GM23338 (cell line): ENCODE measurements around the gene FGF2. TPM values are rescaled to one million over a fixed set of nuclear protein-coding genes. Genes with fewer than 3 reads are reported as not detected.

Source experiments
- ATAC-seq: fragments of 200-7000 bp; cut with Tn5 transposase; 3 replicates; pipeline ENCODE4 v1.9.1; 2020
- DNase-seq: peaks from one replicate; pipeline ENCODE4 v3.0.0-alpha.2; 2015; ENCODE audit warnings: low spot score
- H2AFZ ChIP-seq: fragments of 200-600 bp; sonication (generic); 2 replicates; pipeline ENCODE4 v1.8.0; 2016; ENCODE audit warnings: antibody characterized with exemption, mild to moderate bottlenecking, moderate library complexity
- H3F3A ChIP-seq: fragments of 200-600 bp; sonication (generic); replicated peaks from 2 replicates; pipeline ENCODE4 v1.8.0; 2017; ENCODE audit warnings: antibody characterized with exemption, mixed run types, low read depth
- H3K27ac ChIP-seq: fragments of 200-600 bp; sonication (generic); 2 replicates; pipeline ENCODE4 v1.6.1; 2016; ENCODE audit warnings: low read depth
- H3K27me3 ChIP-seq: fragments of 200-600 bp; sonication (generic); 2 replicates; pipeline ENCODE4 v1.8.0; 2016; ENCODE audit warnings: mild to moderate bottlenecking, mixed run types, moderate library complexity; ENCODE audit not compliant: insufficient read depth
- H3K36me3 ChIP-seq: fragments of 200-600 bp; sonication (generic); 2 replicates; pipeline ENCODE4 v1.8.0; 2016; ENCODE audit warnings: mild to moderate bottlenecking; ENCODE audit not compliant: insufficient read depth
- H3K4me1 ChIP-seq: fragments of 200-600 bp; sonication (generic); 2 replicates; pipeline ENCODE4 v1.8.0; 2016; ENCODE audit warnings: mild to moderate bottlenecking, moderate library complexity; ENCODE audit not compliant: insufficient read depth
- H3K4me2 ChIP-seq: fragments of 200-600 bp; sonication (generic); 2 replicates; pipeline ENCODE4 v1.7.1; 2017; ENCODE audit warnings: mixed run types
- H3K4me3 ChIP-seq: fragments of 200-600 bp; sonication (generic); 2 replicates; pipeline ENCODE4 v1.6.1; 2016; ENCODE audit warnings: mixed run types
- H3K79me2 ChIP-seq: fragments of 200-600 bp; sonication (generic); replicated peaks from 2 replicates; pipeline ENCODE4 v1.8.0; 2017; ENCODE audit warnings: mild to moderate bottlenecking; ENCODE audit not compliant: insufficient read depth
- H3K9me2 ChIP-seq: fragments of 200-600 bp; sonication (generic); 2 replicates; pipeline ENCODE4 v1.8.0; 2017; ENCODE audit not compliant: insufficient read depth
- H4K20me1 ChIP-seq: fragments of 200-600 bp; sonication (generic); replicated peaks from 2 replicates; pipeline ENCODE4 v1.8.0; 2017; ENCODE audit warnings: mild to moderate bottlenecking; ENCODE audit not compliant: insufficient read depth
- H3K27ac Mint-ChIP-seq: 2 replicates; pipeline ENCODE4 v1.8.0; 2020; ENCODE audit warnings: inconsistent platforms, mild to moderate bottlenecking, moderate library complexity, mixed read lengths
- H3K27me3 Mint-ChIP-seq: 3 replicates; pipeline ENCODE4 v1.8.0; 2022; ENCODE audit warnings: low read depth, mild to moderate bottlenecking, moderate library complexity, mixed read lengths, inconsistent platforms; ENCODE audit not compliant: insufficient read depth, poor library complexity
- H3K36me3 Mint-ChIP-seq: 3 replicates; pipeline ENCODE4 v1.8.0; 2021; ENCODE audit warnings: low read depth, mild to moderate bottlenecking, inconsistent platforms, moderate library complexity, mixed read lengths
- H3K4me1 Mint-ChIP-seq: 3 replicates; pipeline ENCODE4 v1.8.0; 2020; ENCODE audit warnings: mild to moderate bottlenecking, inconsistent platforms, mixed read lengths
- H3K4me3 Mint-ChIP-seq: 3 replicates; pipeline ENCODE4 v1.8.0; 2021; ENCODE audit warnings: moderate library complexity, mild to moderate bottlenecking, inconsistent platforms, mixed read lengths
- H3K9me3 Mint-ChIP-seq: 3 replicates; pipeline ENCODE4 v1.8.0; 2020; ENCODE audit warnings: moderate library complexity, mild to moderate bottlenecking, inconsistent platforms, mixed read lengths
- CREB1 ChIP-seq: fragments of 250-450 bp; sonication (Bioruptor Pico); IDR thresholded peaks from 2 replicates; pipeline ENCODE4 v1.5.0; 2020; ENCODE audit warnings: low read depth, mild to moderate bottlenecking, moderate library complexity
- ETS1 ChIP-seq: IDR thresholded peaks from 2 replicates; pipeline ENCODE4 v1.6.1; 2016; ENCODE audit warnings: antibody characterized with exemption
- EZH2 ChIP-seq: fragments of 200-600 bp; sonication (generic); IDR thresholded peaks from one replicate; pipeline ENCODE4 v1.8.0; 2017; ENCODE audit warnings: antibody characterized with exemption, mild to moderate bottlenecking, low read depth; ENCODE audit not compliant: unreplicated experiment
- EZH2phosphoT487 ChIP-seq: fragments of 200-600 bp; sonication (generic); IDR thresholded peaks from one replicate; pipeline ENCODE4 v1.8.1; 2018; ENCODE audit warnings: antibody characterized with exemption; ENCODE audit not compliant: unreplicated experiment
- JUNB ChIP-seq: IDR thresholded peaks from one replicate; pipeline ENCODE4 v1.6.1; 2016; ENCODE audit warnings: antibody characterized with exemption; ENCODE audit not compliant: unreplicated experiment
- NANOG ChIP-seq: IDR thresholded peaks from 2 replicates; pipeline ENCODE4 v1.6.1; 2016; ENCODE audit warnings: antibody characterized with exemption, borderline replicate concordance
- POLR2AphosphoS5 ChIP-seq: IDR thresholded peaks from 2 replicates; pipeline ENCODE4 v1.6.1; 2016; ENCODE audit warnings: antibody characterized with exemption, low read depth
- REST ChIP-seq: IDR thresholded peaks from one replicate; pipeline ENCODE4 v1.6.1; 2018; ENCODE audit warnings: antibody characterized with exemption; ENCODE audit not compliant: unreplicated experiment
- STAT1 ChIP-seq: IDR thresholded peaks from one replicate; pipeline ENCODE4 v1.6.1; 2016; ENCODE audit warnings: antibody characterized with exemption; ENCODE audit not compliant: unreplicated experiment
- ZNF331 ChIP-seq: fragments of 250-450 bp; sonication (Bioruptor Pico); IDR thresholded peaks from 2 replicates; pipeline ENCODE4 v1.5.0; 2020; ENCODE audit warnings: low read depth, mild to moderate bottlenecking, moderate library complexity
- polyA plus RNA-seq: library from polyadenylated mRNA; unstranded; fragments of >200 nt; fragmentation: Nextera tagmentation; extraction: Ambion mirVana; gene quantifications from 2 replicates; pipeline ENCODE4 v1.2.1, GENCODE V29; 2016
- total RNA-seq: library from RNA; depleted of rRNA; stranded (reverse); fragments of >200 nt; shearing (Covaris generic); gene quantifications from 2 replicates; pipeline ENCODE4 v1.2.3, GENCODE V29; 2014

FGF2 gene
- total and polyA plus RNA-seq, 2 experiments from 2014 or later = 28.3 to 84.4 TPM

- H3K36me3 Mint-ChIP-seq = peaks cover 3% of the 10 kb centered on the region; the same call in 1 of the 3 replicates
- Histone ChIP-seq H3K4me2 (no peak overlapping the region), H3K27me3 (no peaks in the 10 kb centered on the region), H3F3A (no peaks in the 10 kb centered on the region), H4K20me1 (no peaks in the 10 kb centered on the region), H2AFZ (no peak overlapping the region), H3K36me3 (no peaks in the 10 kb centered on the region), H3K27ac (no peak overlapping the region), H3K4me1 (peaks cover 5% of the 10 kb centered on the region), H3K79me2 (no peaks in the 10 kb centered on the region), H3K9me2 (no peaks in the 10 kb centered on the region), H3K4me3 (no peak overlapping the region)
- DNase-seq = no peak
- H3K4me3 Mint-ChIP-seq = no peak overlapping the region
- peaks cover 10% of the 10 kb centered on the region; the same call in 2 of the 3 replicates for H3K4me1 Mint-ChIP-seq
- peaks cover 2% of the 10 kb centered on the region for H3K27me3 Mint-ChIP-seq
- no peaks in the 10 kb centered on the region for H3K9me3 Mint-ChIP-seq
- no peak for TF ChIP-seq STAT1
- TF ChIP-seq ETS1 = no peak
- TF ChIP-seq EZH2phosphoT487 = no peak
- TF ChIP-seq POLR2AphosphoS5 = no peak
- no peak for TF ChIP-seq JUNB
- TF ChIP-seq ZNF331 (CRISPR knock-in tag) = no peak
- ATAC-seq = no peak
- H3K27ac Mint-ChIP-seq = no peak overlapping the region
These were observed 83.1 kb downstream of the FGF2 start for GRCh38 chr4:122909683-122910082.

- Histone ChIP-seq H3K4me1 (peaks cover 5% of the 10 kb centered on the region), H3F3A (no peaks in the 10 kb centered on the region), H3K27ac (no peak overlapping the region), H2AFZ (no peak overlapping the region), H3K9me2 (no peaks in the 10 kb centered on the region), H4K20me1 (no peaks in the 10 kb centered on the region), H3K79me2 (no peaks in the 10 kb centered on the region), H3K36me3 (no peaks in the 10 kb centered on the region), H3K4me2 (no peak overlapping the region), H3K27me3 (no peaks in the 10 kb centered on the region), H3K4me3 (no peak overlapping the region)
- Mint-ChIP-seq H3K27ac (no peak overlapping the region), H3K4me1 (peaks cover 2% of the 10 kb centered on the region; the same call in 2 of the 3 replicates), H3K27me3 (peaks cover 2% of the 10 kb centered on the region), H3K9me3 (no peaks in the 10 kb centered on the region), H3K4me3 (no peak overlapping the region), H3K36me3 (no peaks in the 10 kb centered on the region)
- ATAC-seq (no peak), DNase-seq (no peak)
- TF ChIP-seq STAT1 (no peak), REST (no peak), EZH2 (no peak), ETS1 (no peak), POLR2AphosphoS5 (no peak), ZNF331 (CRISPR knock-in tag) (no peak), CREB1 (no peak), NANOG (no peak)
These were observed 85.0 kb downstream of the FGF2 start for GRCh38 chr4:122911588-122911987.
